ENCODE measurements around the gene OGDH. TPM values are rescaled to one million over a fixed set of nuclear protein-coding genes. Genes with fewer than 3 reads are reported as not detected.

Gene OGDH
- total RNA-seq, 4 donors from 2014 or later = 74.0 to 160 (median 143) TPM

DNA sequence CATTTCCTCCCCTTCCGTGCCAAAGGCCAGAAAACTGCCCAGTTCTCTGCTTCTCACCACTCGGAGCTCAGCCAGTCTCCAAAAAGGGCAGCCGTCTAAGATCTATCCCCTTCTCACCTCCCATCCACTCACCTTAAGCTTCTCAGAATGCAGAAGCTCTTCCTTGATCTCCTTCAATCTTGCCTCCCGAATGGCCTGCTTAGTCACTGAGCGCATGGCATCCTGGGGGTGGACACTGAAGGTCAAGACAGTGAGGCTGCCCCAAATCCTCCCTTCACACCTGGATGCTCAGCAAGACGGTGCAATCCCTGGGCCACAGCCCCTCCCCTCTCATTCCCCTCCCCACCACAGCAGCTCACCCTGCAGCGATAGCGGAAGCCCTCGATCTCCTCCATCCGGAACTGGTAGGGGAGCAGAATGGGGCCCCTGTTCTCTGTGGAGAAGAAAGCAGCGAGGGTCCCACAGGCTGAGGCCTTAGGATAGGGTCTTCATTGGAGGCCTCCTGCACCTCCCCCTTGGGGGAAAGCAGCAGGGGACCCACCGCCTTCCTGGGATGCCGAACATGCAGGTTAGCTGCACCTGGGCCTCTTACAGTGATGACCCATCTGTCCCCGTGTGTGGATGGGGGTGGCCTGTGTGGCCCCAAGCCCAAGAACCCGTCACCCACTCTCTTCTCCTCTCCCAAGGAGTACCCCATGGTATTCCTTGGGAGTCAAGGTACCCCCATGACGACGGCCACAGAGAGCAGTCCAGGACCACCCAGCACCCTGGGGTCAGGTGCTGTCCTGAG lies 37.5 kb upstream of the OGDH start:
- in situ Hi-C loops (cut with MboI; ENCODE audit: low pct_ligation_motif_present in 1 of 4, low pct_unique_long_range_greater_than_20kb in 1 of 4, low sequenced_read_pairs in 3 of 4) = loop anchor here in 1 of 4 donors (25.0 kb wide), 1 partner anchor 332 kb away; no protein-coding TSS in a partner anchor
- 93 to 100% methylated on average over 1 to 16 of the region's 17 CpGs for WGBS, 2 donors (ENCODE audit: low coverage in 1 of 2)
- peaks cover 0 to 52% (median 22%) of the 10 kb centered on the region in 4 donors for H3K36me3 ChIP-seq

DNA sequence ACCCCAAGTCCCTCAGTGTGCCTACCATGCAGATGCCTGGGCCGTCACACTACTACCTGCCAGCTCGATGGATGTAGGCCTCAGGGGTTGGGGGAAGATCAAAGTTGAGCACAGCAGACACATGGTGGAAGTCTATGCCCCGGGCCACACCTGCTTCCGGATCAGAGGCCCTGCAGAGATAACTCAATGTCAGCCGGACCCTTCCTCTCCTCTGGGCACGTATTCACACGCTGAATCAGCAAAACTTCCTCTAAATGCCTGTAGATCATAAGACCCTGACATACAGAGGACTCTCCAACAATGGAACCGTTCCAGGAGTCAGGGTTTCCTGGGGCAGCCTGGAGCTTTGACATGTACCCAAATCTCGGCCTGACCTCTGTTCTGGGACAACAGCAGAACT lies 36.5 kb upstream of the OGDH start:
- H3K36me3 ChIP-seq = peaks cover 0 to 52% (median 22%) of the 10 kb centered on the region in 4 donors

More for the DNA sequence above, 37.5 kb upstream of the OGDH start:
- no peak overlapping the region for H3K27ac ChIP-seq
- intact Hi-C loops (cut with DNase I; ENCODE audit: low total_unique reads) = loop anchor here (10.0 kb wide), 1 partner anchor 334 kb away; no protein-coding TSS in a partner anchor
- no peak for TF ChIP-seq EP300 (IDR thresholded peaks at IDR 0.05; ENCODE audit: low read depth)
- TF ChIP-seq, protein P1, sequence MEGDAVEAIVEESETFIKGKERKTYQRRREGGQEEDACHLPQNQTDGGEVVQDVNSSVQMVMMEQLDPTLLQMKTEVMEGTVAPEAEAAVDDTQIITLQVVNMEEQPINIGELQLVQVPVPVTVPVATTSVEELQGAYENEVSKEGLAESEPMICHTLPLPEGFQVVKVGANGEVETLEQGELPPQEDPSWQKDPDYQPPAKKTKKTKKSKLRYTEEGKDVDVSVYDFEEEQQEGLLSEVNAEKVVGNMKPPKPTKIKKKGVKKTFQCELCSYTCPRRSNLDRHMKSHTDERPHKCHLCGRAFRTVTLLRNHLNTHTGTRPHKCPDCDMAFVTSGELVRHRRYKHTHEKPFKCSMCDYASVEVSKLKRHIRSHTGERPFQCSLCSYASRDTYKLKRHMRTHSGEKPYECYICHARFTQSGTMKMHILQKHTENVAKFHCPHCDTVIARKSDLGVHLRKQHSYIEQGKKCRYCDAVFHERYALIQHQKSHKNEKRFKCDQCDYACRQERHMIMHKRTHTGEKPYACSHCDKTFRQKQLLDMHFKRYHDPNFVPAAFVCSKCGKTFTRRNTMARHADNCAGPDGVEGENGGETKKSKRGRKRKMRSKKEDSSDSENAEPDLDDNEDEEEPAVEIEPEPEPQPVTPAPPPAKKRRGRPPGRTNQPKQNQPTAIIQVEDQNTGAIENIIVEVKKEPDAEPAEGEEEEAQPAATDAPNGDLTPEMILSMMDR (IDR thresholded peaks at IDR 0.05) = no peak
- no peak for TF ChIP-seq POLR2A (IDR thresholded peaks at IDR 0.05)
- no peak overlapping the region for H3K4me3 ChIP-seq
- H3K4me1 ChIP-seq = peaks cover 7 to 15% (median 10%) of the 10 kb centered on the region in 4 donors
- H3K9me3 ChIP-seq = no peaks in the 10 kb centered on the region
- DNase-seq = no peak
- no peaks in the 10 kb centered on the region for H3K27me3 ChIP-seq

DNA sequence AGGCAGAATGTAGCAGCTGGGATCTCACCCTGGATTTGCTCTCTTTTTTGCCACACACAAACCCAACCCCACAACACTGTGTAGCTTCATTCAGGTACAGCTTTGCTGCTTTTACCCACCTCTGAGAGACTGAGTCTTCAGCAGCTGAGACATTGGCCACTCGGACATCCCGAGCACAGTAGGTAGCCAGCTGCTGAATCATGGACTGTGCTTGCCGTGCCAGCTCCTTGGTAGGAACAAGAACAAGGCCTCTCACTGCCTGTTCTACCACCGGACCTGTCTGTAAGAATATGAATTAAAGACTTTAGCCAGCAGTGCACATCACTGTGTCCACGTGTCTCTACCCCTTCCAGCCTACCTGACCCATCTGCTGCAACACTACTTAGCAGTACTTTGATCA lies 33.7 kb upstream of the OGDH start:
- intact Hi-C loops (cut with DNase I; ENCODE audit: low total_unique reads) (no loop called here), in situ Hi-C loops (cut with MboI; ENCODE audit: low pct_ligation_motif_present in 1 of 4, low pct_unique_long_range_greater_than_20kb in 1 of 4, low sequenced_read_pairs in 3 of 4) (loop anchor here in 1 of 4 donors (25.0 kb wide), 1 partner anchor 335 kb away; no protein-coding TSS in a partner anchor)
- peaks cover 17 to 26% (median 17%) of the 10 kb centered on the region in 4 donors for H3K4me1 ChIP-seq
- peak overlapping the region in 2 of 4 donors; percentile 90 for H3K27ac ChIP-seq
- H3K4me3 ChIP-seq = peak overlapping the region; percentile 60 to 88 (median 76)
- H3K36me3 ChIP-seq = peaks cover 0 to 47% (median 15%) of the 10 kb centered on the region in 4 donors
- WGBS, 2 donors (ENCODE audit: low coverage in 1 of 2) = 57 to 61% methylated on average over 1 to 5 of the region's 5 CpGs
- no peaks in the 10 kb centered on the region for H3K27me3 ChIP-seq
- H3K9me3 ChIP-seq = no peaks in the 10 kb centered on the region
- TF ChIP-seq, protein P1 (IDR thresholded peaks at IDR 0.05) = no peak
- TF ChIP-seq EP300 (IDR thresholded peaks at IDR 0.05; ENCODE audit: low read depth) (no peak), POLR2A (IDR thresholded peaks at IDR 0.05) (no peak), POLR2AphosphoS5 (IDR thresholded peaks at IDR 0.05) (no peak)
- no peak for DNase-seq

More for the DNA sequence above, 36.5 kb upstream of the OGDH start:
- intact Hi-C loops (cut with DNase I; ENCODE audit: low total_unique reads) (loop anchor here (10.0 kb wide), 1 partner anchor 335 kb away; no protein-coding TSS in a partner anchor), in situ Hi-C loops (cut with MboI; ENCODE audit: low pct_ligation_motif_present in 1 of 4, low pct_unique_long_range_greater_than_20kb in 1 of 4, low sequenced_read_pairs in 3 of 4) (loop anchor here in 1 of 4 donors (25.0 kb wide), 1 partner anchor 333 kb away; no protein-coding TSS in a partner anchor)
- H3K9me3 ChIP-seq = no peaks in the 10 kb centered on the region
- no peak for TF ChIP-seq POLR2AphosphoS5 (IDR thresholded peaks at IDR 0.05)
- TF ChIP-seq, protein P1 (IDR thresholded peaks at IDR 0.05) = no peak
- no peak for TF ChIP-seq EP300 (IDR thresholded peaks at IDR 0.05; ENCODE audit: low read depth)
- TF ChIP-seq POLR2A (IDR thresholded peaks at IDR 0.05) = no peak
- no peak for DNase-seq
- WGBS, 2 donors (ENCODE audit: low coverage in 1 of 2) = 92 to 100% methylated on average over 1 to 9 of the region's 9 CpGs
- no peak overlapping the region for H3K27ac ChIP-seq
- H3K4me3 ChIP-seq = no peak overlapping the region
- H3K27me3 ChIP-seq = no peaks in the 10 kb centered on the region
- peaks cover 16 to 22% (median 17%) of the 10 kb centered on the region in 4 donors for H3K4me1 ChIP-seq

Measured in transverse colon (tissue), 4 donors.